IPS-18a (cell line): ENCODE measurements around the gene SFTA2.

ENCODE experiments used
- H3K27ac ChIP-seq: one replicate; pipeline ENCODE4 v1.5.1; 2013; ENCODE audit warnings: low read length
- H3K27me3 ChIP-seq: one replicate; pipeline ENCODE4 v1.6.1; 2013; ENCODE audit warnings: mild to moderate bottlenecking, low read length; ENCODE audit not compliant: control insufficient read depth, insufficient read depth
- H3K36me3 ChIP-seq: one replicate; pipeline ENCODE4 v1.6.1; 2013; ENCODE audit warnings: low read depth, low read length; ENCODE audit not compliant: control insufficient read depth
- H3K4me1 ChIP-seq: one replicate; pipeline ENCODE4 v1.6.1; 2013; ENCODE audit warnings: low read depth, low read length; ENCODE audit not compliant: control insufficient read depth
- H3K4me3 ChIP-seq: one replicate; pipeline ENCODE4 v1.5.1; 2013; ENCODE audit warnings: low read length
- H3K9ac ChIP-seq: one replicate; pipeline ENCODE4 v1.6.1; 2013; ENCODE audit warnings: mild to moderate bottlenecking, low read length, moderate library complexity
- H3K9me3 ChIP-seq: one replicate; pipeline ENCODE4 v1.6.1; 2013; ENCODE audit warnings: low read depth, low read length; ENCODE audit not compliant: control insufficient read depth

Gene SFTA2

DNA sequence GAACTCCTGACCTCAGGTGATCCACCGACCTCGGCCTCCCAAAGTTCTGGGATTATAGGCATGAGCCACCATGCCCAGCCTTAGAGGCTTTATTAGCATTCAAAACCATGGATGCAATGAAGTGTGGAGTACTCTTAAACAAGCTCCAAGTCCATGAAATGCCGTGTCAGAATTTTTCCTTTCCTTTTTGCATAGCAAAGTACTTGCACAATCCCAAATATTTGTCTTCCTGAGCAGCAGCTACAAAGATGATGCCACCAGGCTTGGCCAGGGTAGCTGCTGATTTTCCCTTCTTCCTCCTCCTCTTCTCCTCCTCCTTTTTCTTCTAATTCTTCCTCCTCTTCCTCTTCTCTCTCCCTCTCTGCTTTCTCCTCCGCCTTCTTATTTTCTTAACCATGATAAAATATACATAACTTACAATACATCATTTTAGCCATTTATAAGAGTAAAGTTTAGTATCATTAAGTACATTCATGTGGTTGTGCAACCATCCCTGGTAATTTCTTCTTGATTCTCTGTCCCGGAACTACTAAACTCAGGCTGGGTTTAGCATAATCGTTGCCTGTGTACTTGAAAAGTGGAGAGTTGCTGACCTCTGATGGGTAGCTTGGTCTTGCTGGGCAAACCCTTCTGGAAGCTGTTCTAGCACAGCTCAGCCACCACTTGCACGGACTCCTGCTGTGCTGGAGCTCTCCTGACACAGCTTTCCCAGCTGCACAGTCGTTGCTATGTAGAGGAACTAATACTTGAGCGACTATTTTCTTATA is 29.1 kb upstream of the SFTA2 start:
- no peaks in the 10 kb centered on the region for H3K4me1 ChIP-seq
- H3K27ac ChIP-seq = no peak overlapping the region
- H3K27me3 ChIP-seq = peaks cover 11% of the 10 kb centered on the region

GRCh38 chr6:30957716-30958115 is 25.7 kb upstream of the SFTA2 start:
- peaks cover 5% of the 10 kb centered on the region for H3K4me1 ChIP-seq
- H3K27me3 ChIP-seq = peaks cover 29% of the 10 kb centered on the region
- no peak overlapping the region for H3K4me3 ChIP-seq
- no peak overlapping the region for H3K9ac ChIP-seq
- H3K36me3 ChIP-seq = no peaks in the 10 kb centered on the region
- no peaks in the 10 kb centered on the region for H3K9me3 ChIP-seq
- H3K27ac ChIP-seq = no peak overlapping the region

More for the DNA sequence above, 29.1 kb upstream of the SFTA2 start:
- Histone ChIP-seq H3K36me3 (no peaks in the 10 kb centered on the region), H3K4me3 (no peak overlapping the region), H3K9ac (no peak overlapping the region), H3K9me3 (no peaks in the 10 kb centered on the region)

- Histone ChIP-seq H3K27me3 (peaks cover 29% of the 10 kb centered on the region), H3K27ac (no peak overlapping the region), H3K4me3 (peak overlapping the region; percentile 57), H3K36me3 (no peaks in the 10 kb centered on the region), H3K9ac (no peak overlapping the region), H3K9me3 (no peaks in the 10 kb centered on the region), H3K4me1 (peaks cover 5% of the 10 kb centered on the region)
Measured at GRCh38 chr6:30955367-30956042, 23.5 kb upstream of the SFTA2 start.

DNA sequence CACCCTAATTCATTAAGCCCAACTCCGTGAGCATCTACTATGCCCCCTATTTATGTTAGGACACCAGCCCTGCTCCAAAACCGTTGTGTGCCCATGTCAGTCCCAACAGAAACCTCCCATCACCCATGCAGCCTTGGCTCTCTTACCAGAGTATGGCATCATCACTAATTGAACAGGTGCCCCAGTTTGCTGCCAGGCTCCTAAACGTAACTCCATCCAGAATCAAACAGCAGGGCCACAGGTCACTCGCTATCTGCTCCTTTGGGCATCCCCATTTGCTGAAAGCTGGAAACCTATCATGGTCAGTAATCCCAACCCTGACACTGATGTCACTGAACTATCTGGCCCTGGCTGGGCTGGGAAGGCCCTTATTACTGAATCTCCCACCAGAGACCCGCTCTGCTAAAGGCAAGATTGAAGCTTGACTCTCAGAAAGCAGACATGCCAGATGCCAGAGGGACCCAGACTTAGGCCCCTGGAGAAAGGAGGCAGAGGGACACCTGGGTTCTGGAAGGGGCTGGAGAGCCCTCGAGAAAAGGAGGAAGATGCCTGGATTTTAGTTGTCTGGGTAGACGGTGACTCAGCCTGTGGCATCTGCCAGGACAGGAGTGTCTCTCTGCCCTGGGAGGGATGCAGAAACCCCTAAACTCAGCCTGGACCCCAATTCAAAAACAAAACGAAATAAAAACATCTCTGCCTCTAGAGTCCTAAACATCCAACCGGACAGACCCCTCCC is 22.8 kb upstream of the SFTA2 start:
- Histone ChIP-seq H3K9ac (no peak overlapping the region), H3K27me3 (peaks cover 29% of the 10 kb centered on the region), H3K4me3 (peak overlapping the region; percentile 57), H3K9me3 (no peaks in the 10 kb centered on the region), H3K27ac (no peak overlapping the region), H3K4me1 (peaks cover 5% of the 10 kb centered on the region), H3K36me3 (no peaks in the 10 kb centered on the region)

DNA sequence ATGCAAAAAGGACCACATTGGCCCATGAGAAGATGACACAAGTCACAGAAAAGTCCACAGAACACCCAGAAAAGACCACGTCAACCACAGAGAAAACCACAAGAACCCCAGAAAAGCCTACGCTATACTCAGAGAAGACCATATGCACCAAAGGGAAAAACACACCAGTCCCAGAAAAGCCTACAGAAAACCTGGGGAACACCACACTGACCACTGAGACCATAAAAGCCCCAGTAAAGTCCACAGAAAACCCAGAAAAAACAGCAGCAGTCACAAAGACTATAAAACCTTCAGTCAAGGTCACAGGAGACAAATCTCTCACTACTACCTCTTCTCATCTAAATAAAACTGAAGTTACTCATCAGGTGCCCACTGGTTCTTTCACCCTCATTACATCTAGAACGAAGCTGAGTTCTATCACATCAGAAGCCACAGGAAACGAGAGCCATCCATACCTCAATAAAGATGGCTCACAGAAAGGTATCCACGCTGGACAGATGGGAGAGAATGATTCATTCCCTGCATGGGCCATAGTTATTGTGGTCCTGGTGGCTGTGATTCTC is 20.0 kb upstream of the SFTA2 start:
- peaks cover 5% of the 10 kb centered on the region for H3K4me1 ChIP-seq
- no peaks in the 10 kb centered on the region for H3K9me3 ChIP-seq
- no peak overlapping the region for H3K4me3 ChIP-seq
- H3K27me3 ChIP-seq = peaks cover 27% of the 10 kb centered on the region
- no peaks in the 10 kb centered on the region for H3K36me3 ChIP-seq
- no peak overlapping the region for H3K27ac ChIP-seq
- no peak overlapping the region for H3K9ac ChIP-seq

DNA sequence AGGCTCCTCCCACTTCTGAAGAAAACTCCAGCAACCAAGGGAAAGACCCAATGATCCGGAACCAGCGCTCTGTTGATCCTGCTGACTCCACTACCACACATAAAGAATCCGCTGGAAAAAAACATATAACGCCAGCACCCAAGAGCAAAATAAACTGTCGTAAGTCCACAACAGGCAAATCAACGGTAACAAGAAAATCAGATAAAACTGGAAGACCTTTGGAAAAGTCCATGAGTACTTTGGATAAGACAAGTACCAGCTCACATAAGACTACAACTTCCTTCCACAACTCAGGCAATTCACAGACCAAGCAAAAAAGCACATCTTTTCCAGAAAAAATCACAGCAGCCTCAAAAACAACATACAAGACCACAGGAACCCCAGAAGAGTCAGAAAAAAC is 16.8 kb upstream of the SFTA2 start:
- no peaks in the 10 kb centered on the region for H3K9me3 ChIP-seq
- no peak overlapping the region for H3K9ac ChIP-seq
- no peaks in the 10 kb centered on the region for H3K36me3 ChIP-seq
- H3K4me1 ChIP-seq = no peaks in the 10 kb centered on the region
- H3K4me3 ChIP-seq = no peak overlapping the region
- H3K27me3 ChIP-seq = no peaks in the 10 kb centered on the region
- H3K27ac ChIP-seq = no peak overlapping the region

GRCh38 chr6:30947231-30947630 is 15.3 kb upstream of the SFTA2 start:
- no peaks in the 10 kb centered on the region for H3K27me3 ChIP-seq
- H3K4me1 ChIP-seq = peaks cover 3% of the 10 kb centered on the region
- H3K4me3 ChIP-seq = no peak overlapping the region
- H3K9ac ChIP-seq = no peak overlapping the region
- H3K27ac ChIP-seq = no peak overlapping the region
- H3K9me3 ChIP-seq = no peaks in the 10 kb centered on the region
- no peaks in the 10 kb centered on the region for H3K36me3 ChIP-seq

GRCh38 chr6:30945281-30945680 is 13.3 kb upstream of the SFTA2 start:
- Histone ChIP-seq H3K4me1 (peaks cover 10% of the 10 kb centered on the region), H3K9ac (no peak overlapping the region), H3K9me3 (no peaks in the 10 kb centered on the region), H3K4me3 (no peak overlapping the region), H3K36me3 (no peaks in the 10 kb centered on the region), H3K27me3 (no peaks in the 10 kb centered on the region), H3K27ac (no peak overlapping the region)

DNA sequence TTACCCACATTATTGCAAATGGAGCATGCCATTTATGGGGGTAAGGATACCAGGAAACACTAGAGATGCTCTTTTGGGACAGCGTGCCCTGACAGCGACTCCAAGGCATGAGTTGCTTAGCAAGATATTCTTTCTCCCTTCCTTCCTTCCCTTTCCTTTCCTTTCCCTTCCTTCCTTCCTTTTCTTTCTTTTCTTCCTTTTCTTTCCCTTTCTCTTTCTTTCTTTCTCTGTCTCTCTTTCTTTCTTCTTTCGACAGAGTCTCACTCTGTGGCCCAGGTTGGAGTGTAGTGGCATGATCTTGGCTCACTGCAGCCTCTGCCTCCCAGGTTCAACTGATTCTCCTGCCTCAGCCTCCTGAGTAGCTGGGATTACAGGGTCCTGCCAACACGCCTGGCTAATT is 12.1 kb upstream of the SFTA2 start:
- H3K4me1 ChIP-seq = peaks cover 10% of the 10 kb centered on the region
- H3K36me3 ChIP-seq = no peaks in the 10 kb centered on the region
- no peaks in the 10 kb centered on the region for H3K27me3 ChIP-seq
- H3K27ac ChIP-seq = no peak overlapping the region
- no peak overlapping the region for H3K9ac ChIP-seq
- H3K9me3 ChIP-seq = no peaks in the 10 kb centered on the region
- no peak overlapping the region for H3K4me3 ChIP-seq

DNA sequence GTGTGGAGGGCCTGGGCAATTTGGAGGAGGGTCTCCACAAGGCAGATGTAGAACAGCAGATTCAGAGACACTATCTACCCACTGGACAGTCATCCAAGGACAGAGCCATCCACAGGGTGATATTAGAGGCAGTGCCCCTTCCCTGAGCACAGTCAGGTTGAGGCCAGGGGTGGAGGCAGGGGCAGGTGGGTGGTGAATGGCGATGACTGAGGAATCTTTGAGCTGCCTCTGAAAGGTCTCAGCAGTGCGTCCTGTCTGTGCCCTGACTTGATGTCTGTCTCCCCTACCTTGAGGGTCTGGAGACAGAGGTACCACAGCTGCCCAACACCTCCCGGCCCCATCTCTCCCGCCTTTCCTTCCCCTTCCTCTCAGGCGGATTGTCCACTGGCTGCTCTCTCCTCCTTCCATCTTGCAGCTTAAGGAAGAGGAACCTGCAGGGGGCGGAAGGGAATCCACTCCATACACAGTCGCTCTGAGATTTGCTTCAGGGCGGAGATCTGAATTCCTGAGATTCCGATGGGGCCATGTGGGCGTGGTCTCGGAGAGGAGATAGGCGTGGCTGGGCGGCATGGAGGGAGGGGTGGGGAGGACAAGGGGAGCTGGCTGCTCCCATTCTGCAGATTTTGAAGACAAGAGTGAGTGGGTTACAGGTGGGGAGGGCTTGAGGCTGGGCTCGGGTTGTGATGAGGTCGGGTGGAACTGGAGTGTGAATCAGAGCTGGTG is 10.5 kb upstream of the SFTA2 start:
- Histone ChIP-seq H3K9me3 (no peaks in the 10 kb centered on the region), H3K9ac (no peak overlapping the region), H3K36me3 (no peaks in the 10 kb centered on the region), H3K27ac (no peak overlapping the region), H3K4me3 (peak overlapping the region; percentile 26), H3K27me3 (no peaks in the 10 kb centered on the region), H3K4me1 (peaks cover 10% of the 10 kb centered on the region)
